ENCODE measurements around the gene PIK3AP1. TPM values are rescaled to one million over a fixed set of nuclear protein-coding genes. Genes with fewer than 3 reads are reported as not detected.

Gene PIK3AP1
- total RNA-seq, 1 experiment from 2014 or later: 131 TPM

GRCh38 chr10:96661632-96662031 is 58.7 kb downstream of the PIK3AP1 start:
- H3K9me3 ChIP-seq (ENCODE audit: low read length): no peaks in the 10 kb centered on the region
- no peaks in the 10 kb centered on the region for H3K9me2 ChIP-seq (replicated peaks; ENCODE audit: insufficient read depth, low read length)
- H2AFZ ChIP-seq (ENCODE audit: low read length): no peak overlapping the region
- peaks cover 11% of the 10 kb centered on the region; the same call in 1 of the 2 replicates for H4K20me1 ChIP-seq (ENCODE audit: insufficient read depth, low read depth, low read length)
- no peaks in the 10 kb centered on the region for H3K27me3 ChIP-seq (ENCODE audit: low read length)
- DNase-seq: no peak
- 0 out of 2 replicates have a peak, but pooled peaks cover 6% of the 10 kb centered on the region for H3K36me3 ChIP-seq (ENCODE audit: insufficient read depth, low read length)
- no peak overlapping the region for H3K27ac ChIP-seq (ENCODE audit: low read length)
- no peak overlapping the region for H3K4me3 ChIP-seq (ENCODE audit: low read length)
- H3K9ac ChIP-seq (ENCODE audit: low read length): no peak overlapping the region
- H3K4me2 ChIP-seq (ENCODE audit: low read depth, low read length, poor library complexity, severe bottlenecking): no peak overlapping the region
- peaks cover 88% of the 10 kb centered on the region for H3K79me2 ChIP-seq (ENCODE audit: low read length)
- peaks cover 46% of the 10 kb centered on the region for H3K4me1 ChIP-seq (ENCODE audit: low read length)

- Histone ChIP-seq H3K27ac (ENCODE audit: low read length) (peak overlapping the region; percentile 18; the same call in 1 of the 2 replicates), H3K4me3 (ENCODE audit: low read length) (no peak overlapping the region), H3K9me3 (ENCODE audit: low read length) (no peaks in the 10 kb centered on the region), H3K36me3 (ENCODE audit: insufficient read depth, low read length) (0 out of 2 replicates have a peak, but pooled peaks cover 7% of the 10 kb centered on the region), H3K4me2 (ENCODE audit: low read depth, low read length, poor library complexity, severe bottlenecking) (no peak overlapping the region), H3K9me2 (replicated peaks; ENCODE audit: insufficient read depth, low read length) (no peaks in the 10 kb centered on the region), H3K4me1 (ENCODE audit: low read length) (peaks cover 36% of the 10 kb centered on the region), H4K20me1 (ENCODE audit: insufficient read depth, low read depth, low read length) (peaks cover 6% of the 10 kb centered on the region; the same call in 1 of the 2 replicates), H3K9ac (ENCODE audit: low read length) (no peak overlapping the region), H3K79me2 (ENCODE audit: low read length) (peaks cover 87% of the 10 kb centered on the region), H3K27me3 (ENCODE audit: low read length) (no peaks in the 10 kb centered on the region), H2AFZ (ENCODE audit: low read length) (no peak overlapping the region)
- no peak for DNase-seq
These were observed 60.0 kb downstream of the PIK3AP1 start for GRCh38 chr10:96660297-96660696.

- no peak overlapping the region for H3K4me2 ChIP-seq (ENCODE audit: low read depth, low read length, poor library complexity, severe bottlenecking)
- no peak overlapping the region for H2AFZ ChIP-seq (ENCODE audit: low read length)
- 0 out of 2 replicates have a peak overlapping the region, but pooled peaks have one; percentile 19 for H3K27ac ChIP-seq (ENCODE audit: low read length)
- peaks cover 7% of the 10 kb centered on the region; the same call in 1 of the 2 replicates for H3K36me3 ChIP-seq (ENCODE audit: insufficient read depth, low read length)
- no peak overlapping the region for H3K4me3 ChIP-seq (ENCODE audit: low read length)
- no peaks in the 10 kb centered on the region for H3K27me3 ChIP-seq (ENCODE audit: low read length)
- no peaks in the 10 kb centered on the region for H3K9me3 ChIP-seq (ENCODE audit: low read length)
- no peaks in the 10 kb centered on the region for H4K20me1 ChIP-seq (ENCODE audit: insufficient read depth, low read depth, low read length)
- H3K9me2 ChIP-seq (replicated peaks; ENCODE audit: insufficient read depth, low read length): no peaks in the 10 kb centered on the region
- H3K4me1 ChIP-seq (ENCODE audit: low read length): peaks cover 22% of the 10 kb centered on the region
- no peak overlapping the region for H3K9ac ChIP-seq (ENCODE audit: low read length)
- no peak for DNase-seq
- peaks cover 82% of the 10 kb centered on the region for H3K79me2 ChIP-seq (ENCODE audit: low read length)
These were observed 61.5 kb downstream of the PIK3AP1 start for GRCh38 chr10:96658844-96659243.

DNA sequence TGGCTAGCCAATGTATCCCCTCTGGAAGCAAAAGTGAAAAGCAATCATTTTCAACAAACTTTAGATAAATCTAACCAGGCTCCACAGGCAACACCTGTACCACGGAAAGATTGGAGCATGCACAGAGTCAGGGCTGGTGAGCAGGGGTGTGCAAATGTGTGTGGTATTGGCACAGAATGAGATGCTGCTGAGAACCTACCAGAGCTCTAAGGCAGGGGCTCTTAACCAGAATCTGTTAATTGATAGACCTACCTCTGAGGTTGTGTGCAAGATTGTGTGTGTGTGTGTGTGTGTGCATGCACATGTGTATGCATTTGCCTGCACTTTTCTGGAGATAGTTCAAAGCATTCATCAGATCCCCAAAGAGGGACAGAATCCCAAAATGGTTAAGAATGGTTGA is 62.9 kb downstream of the PIK3AP1 start:
- Histone ChIP-seq H2AFZ (ENCODE audit: low read length) (no peak overlapping the region), H3K9ac (ENCODE audit: low read length) (no peak overlapping the region), H4K20me1 (ENCODE audit: insufficient read depth, low read depth, low read length) (no peaks in the 10 kb centered on the region), H3K4me2 (ENCODE audit: low read depth, low read length, poor library complexity, severe bottlenecking) (no peak overlapping the region), H3K27me3 (ENCODE audit: low read length) (no peaks in the 10 kb centered on the region), H3K9me2 (replicated peaks; ENCODE audit: insufficient read depth, low read length) (no peaks in the 10 kb centered on the region), H3K27ac (ENCODE audit: low read length) (no peak overlapping the region), H3K4me3 (ENCODE audit: low read length) (no peak overlapping the region), H3K4me1 (ENCODE audit: low read length) (peaks cover 18% of the 10 kb centered on the region), H3K36me3 (ENCODE audit: insufficient read depth, low read length) (peaks cover 7% of the 10 kb centered on the region; the same call in 1 of the 2 replicates), H3K9me3 (ENCODE audit: low read length) (no peaks in the 10 kb centered on the region), H3K79me2 (ENCODE audit: low read length) (peaks cover 75% of the 10 kb centered on the region)
- no peak for DNase-seq

GRCh38 chr10:96656839-96657238 is 63.5 kb downstream of the PIK3AP1 start:
- Histone ChIP-seq H3K9ac (ENCODE audit: low read length) (no peak overlapping the region), H3K9me3 (ENCODE audit: low read length) (no peaks in the 10 kb centered on the region), H3K36me3 (ENCODE audit: insufficient read depth, low read length) (peaks cover 9% of the 10 kb centered on the region; the same call in 1 of the 2 replicates), H3K27me3 (ENCODE audit: low read length) (no peaks in the 10 kb centered on the region), H3K4me3 (ENCODE audit: low read length) (no peak overlapping the region), H3K27ac (ENCODE audit: low read length) (no peak overlapping the region), H3K4me2 (ENCODE audit: low read depth, low read length, poor library complexity, severe bottlenecking) (no peak overlapping the region), H3K79me2 (ENCODE audit: low read length) (peaks cover 71% of the 10 kb centered on the region), H3K9me2 (replicated peaks; ENCODE audit: insufficient read depth, low read length) (no peaks in the 10 kb centered on the region), H4K20me1 (ENCODE audit: insufficient read depth, low read depth, low read length) (no peaks in the 10 kb centered on the region), H2AFZ (ENCODE audit: low read length) (no peak overlapping the region), H3K4me1 (ENCODE audit: low read length) (peaks cover 18% of the 10 kb centered on the region)
- no peak for DNase-seq

DNA sequence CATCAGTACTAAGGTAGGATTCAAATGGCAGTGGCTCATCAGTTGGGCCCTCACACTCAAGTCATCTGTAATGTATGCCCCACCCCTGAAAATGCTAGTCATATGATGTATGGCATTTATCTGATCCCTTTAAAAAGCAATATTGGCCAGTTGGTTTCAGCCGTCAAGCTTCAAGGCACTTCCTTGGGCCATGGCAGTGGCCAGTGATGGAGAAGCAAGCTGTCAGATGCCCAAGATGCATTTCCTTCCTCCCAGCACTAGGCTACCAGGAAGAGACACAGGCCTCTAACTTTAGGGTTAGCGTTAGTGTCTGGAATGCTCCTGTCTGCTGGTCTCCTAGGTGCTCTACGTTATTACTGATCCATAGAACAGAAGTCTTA is 64.1 kb downstream of the PIK3AP1 start:
- H3K9me3 ChIP-seq (ENCODE audit: low read length): no peaks in the 10 kb centered on the region
- H2AFZ ChIP-seq (ENCODE audit: low read length): no peak overlapping the region
- no peak for DNase-seq
- peaks cover 69% of the 10 kb centered on the region for H3K79me2 ChIP-seq (ENCODE audit: low read length)
- peaks cover 18% of the 10 kb centered on the region for H3K4me1 ChIP-seq (ENCODE audit: low read length)
- H4K20me1 ChIP-seq (ENCODE audit: insufficient read depth, low read depth, low read length): no peaks in the 10 kb centered on the region
- peaks cover 12% of the 10 kb centered on the region; the same call in 1 of the 2 replicates for H3K36me3 ChIP-seq (ENCODE audit: insufficient read depth, low read length)
- H3K27ac ChIP-seq (ENCODE audit: low read length): no peak overlapping the region
- H3K9me2 ChIP-seq (replicated peaks; ENCODE audit: insufficient read depth, low read length): no peaks in the 10 kb centered on the region
- no peak overlapping the region for H3K4me3 ChIP-seq (ENCODE audit: low read length)
- H3K4me2 ChIP-seq (ENCODE audit: low read depth, low read length, poor library complexity, severe bottlenecking): no peak overlapping the region
- H3K27me3 ChIP-seq (ENCODE audit: low read length): no peaks in the 10 kb centered on the region
- H3K9ac ChIP-seq (ENCODE audit: low read length): no peak overlapping the region

DNA sequence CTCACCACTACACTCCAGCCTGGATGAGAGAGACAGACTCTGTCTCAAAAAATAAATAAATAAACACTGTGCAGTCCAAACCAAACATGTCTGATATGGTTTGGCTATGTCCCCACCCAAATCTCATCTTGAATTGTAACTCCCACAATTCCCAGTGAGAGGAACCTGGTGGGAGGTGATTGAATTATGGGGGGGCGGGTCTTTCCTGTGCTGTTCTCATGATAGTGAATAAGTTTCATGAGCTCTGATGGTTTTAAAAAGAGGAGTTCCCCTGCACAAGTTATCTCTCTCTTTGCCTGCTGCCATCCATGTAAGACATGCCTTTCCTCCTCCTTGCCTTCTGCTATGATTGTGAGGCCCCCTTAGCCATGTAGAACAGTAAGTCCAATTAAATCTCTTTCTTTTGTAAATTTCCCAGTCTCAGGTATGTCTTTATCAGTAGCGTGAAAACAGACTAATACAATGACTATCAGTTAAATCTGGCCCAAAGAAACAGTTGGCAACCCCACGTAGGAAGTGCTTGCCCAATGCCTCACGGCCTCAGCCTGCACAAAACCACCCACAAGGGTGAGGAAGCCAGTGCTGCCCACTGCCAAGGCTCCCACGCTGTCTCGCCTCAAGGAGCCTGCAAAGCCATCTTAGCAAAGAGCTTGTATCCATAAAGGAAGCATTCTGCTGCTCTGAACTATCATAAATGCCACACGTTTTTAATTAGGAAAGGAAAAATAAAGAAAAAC is 64.7 kb downstream of the PIK3AP1 start:
- Histone ChIP-seq H3K9ac (ENCODE audit: low read length) (no peak overlapping the region), H4K20me1 (ENCODE audit: insufficient read depth, low read depth, low read length) (no peaks in the 10 kb centered on the region), H3K4me3 (ENCODE audit: low read length) (no peak overlapping the region), H2AFZ (ENCODE audit: low read length) (no peak overlapping the region), H3K9me3 (ENCODE audit: low read length) (no peaks in the 10 kb centered on the region), H3K4me1 (ENCODE audit: low read length) (peaks cover 17% of the 10 kb centered on the region), H3K79me2 (ENCODE audit: low read length) (peaks cover 67% of the 10 kb centered on the region), H3K9me2 (replicated peaks; ENCODE audit: insufficient read depth, low read length) (no peaks in the 10 kb centered on the region), H3K27me3 (ENCODE audit: low read length) (no peaks in the 10 kb centered on the region), H3K4me2 (ENCODE audit: low read depth, low read length, poor library complexity, severe bottlenecking) (no peak overlapping the region), H3K36me3 (ENCODE audit: insufficient read depth, low read length) (peaks cover 16% of the 10 kb centered on the region; the same call in 1 of the 2 replicates), H3K27ac (ENCODE audit: low read length) (no peak overlapping the region)
- no peak for DNase-seq

GRCh38 chr10:96651998-96652431 is 68.3 kb downstream of the PIK3AP1 start:
- peaks cover 2% of the 10 kb centered on the region for H3K4me1 ChIP-seq (ENCODE audit: low read length)
- no peaks in the 10 kb centered on the region for H3K27me3 ChIP-seq (ENCODE audit: low read length)
- H3K4me2 ChIP-seq (ENCODE audit: low read depth, low read length, poor library complexity, severe bottlenecking): no peak overlapping the region
- H3K79me2 ChIP-seq (ENCODE audit: low read length): peaks cover 42% of the 10 kb centered on the region
- DNase-seq: no peak
- no peaks in the 10 kb centered on the region for H4K20me1 ChIP-seq (ENCODE audit: insufficient read depth, low read depth, low read length)
- H3K4me3 ChIP-seq (ENCODE audit: low read length): no peak overlapping the region
- no peak overlapping the region for H2AFZ ChIP-seq (ENCODE audit: low read length)
- no peak overlapping the region for H3K27ac ChIP-seq (ENCODE audit: low read length)
- peaks cover 30% of the 10 kb centered on the region; the same call in 1 of the 2 replicates for H3K36me3 ChIP-seq (ENCODE audit: insufficient read depth, low read length)
- no peaks in the 10 kb centered on the region for H3K9me3 ChIP-seq (ENCODE audit: low read length)
- H3K9me2 ChIP-seq (replicated peaks; ENCODE audit: insufficient read depth, low read length): no peaks in the 10 kb centered on the region
- no peak overlapping the region for H3K9ac ChIP-seq (ENCODE audit: low read length)
